DMS 273 (cell line): Measurements from ENCODE around the gene HDAC5.
"Not testable (repeated sequence)": the region's sequence is repeated elsewhere in the genome, so short reads cannot be mapped to it uniquely, and the experiment has no call there.

ENCODE experiments used
- DNase-seq: peaks from one replicate; lab custom pipeline; 2025; ENCODE audit not compliant: unreplicated experiment; lab: John Stamatoyannopoulos, UW

HDAC5 gene

DNA sequence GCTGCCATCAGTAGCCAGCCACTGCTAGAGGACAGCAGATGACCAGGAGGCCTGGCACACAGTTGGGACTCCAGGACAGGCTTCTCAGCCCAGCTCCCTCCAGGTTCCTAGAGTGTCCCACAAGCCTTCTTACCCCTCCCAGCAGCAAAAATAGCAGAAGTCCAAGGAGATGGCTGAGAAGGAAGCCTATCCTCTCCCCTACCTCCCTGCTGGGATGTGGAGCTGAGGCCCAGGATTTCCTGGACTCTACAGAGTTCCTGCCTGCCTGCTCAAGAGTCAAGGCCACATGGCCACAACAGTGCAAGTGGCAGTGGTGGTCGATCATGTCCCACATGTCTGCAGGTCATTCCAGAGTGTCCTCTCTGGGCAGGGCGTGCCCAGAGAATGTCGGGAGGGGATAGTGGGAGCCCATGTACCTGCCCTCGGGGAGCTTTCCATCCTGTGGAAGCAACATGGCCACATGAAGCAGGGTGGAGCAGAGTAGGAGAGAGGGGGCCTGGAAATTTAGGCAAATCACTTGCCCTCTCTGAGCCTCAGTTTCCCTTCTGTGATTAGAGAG, 10.6 kb upstream of the HDAC5 start:
- no peak for DNase-seq

DNA sequence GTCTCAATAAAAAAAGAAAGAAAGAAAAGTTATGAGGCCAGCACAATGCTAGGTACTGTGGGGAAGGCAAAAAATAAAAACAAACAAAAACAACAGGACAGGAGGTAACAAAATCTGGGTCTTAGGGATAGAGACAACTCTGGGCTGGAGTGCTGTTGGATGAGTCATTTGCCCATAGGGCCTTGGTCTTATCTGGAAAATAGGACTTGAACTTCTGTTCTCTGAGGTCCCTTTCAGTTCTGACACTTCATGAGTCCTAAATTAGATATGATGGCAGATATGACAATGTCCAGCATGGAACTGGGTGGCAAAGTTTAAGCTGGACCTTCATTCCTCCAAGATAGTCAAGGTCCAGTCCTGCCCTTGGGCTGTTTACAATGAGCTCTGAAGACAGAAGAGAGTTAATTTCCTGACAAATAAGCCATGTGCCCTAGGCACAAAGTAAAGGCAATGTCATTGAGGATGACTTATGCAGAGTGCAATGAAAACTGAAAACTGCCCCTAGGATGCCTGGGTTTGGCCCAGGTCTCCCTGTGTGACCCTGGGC, 8.9 kb upstream of the HDAC5 start:
- DNase-seq: no peak

DNA sequence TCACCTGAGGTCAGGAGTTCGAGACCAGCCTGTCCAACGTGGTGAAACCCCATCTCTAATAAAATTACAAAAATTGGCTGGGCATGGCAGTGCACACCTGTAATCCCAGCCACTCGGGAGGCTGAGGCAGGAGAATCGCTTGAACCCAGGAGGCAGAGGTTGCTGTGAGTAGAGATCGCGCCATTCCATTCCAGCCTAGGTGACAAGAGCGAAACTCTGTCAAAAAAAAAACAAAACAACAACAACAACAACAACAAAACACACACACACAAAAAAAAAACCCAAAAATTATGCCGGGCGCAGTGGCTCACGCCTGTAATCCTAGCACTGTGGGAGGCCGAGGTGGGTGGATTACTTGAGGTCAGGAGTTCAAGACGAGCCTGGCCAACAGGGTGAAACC, 7.9 kb upstream of the HDAC5 start:
- DNase-seq: not testable (repeated sequence)

DNA sequence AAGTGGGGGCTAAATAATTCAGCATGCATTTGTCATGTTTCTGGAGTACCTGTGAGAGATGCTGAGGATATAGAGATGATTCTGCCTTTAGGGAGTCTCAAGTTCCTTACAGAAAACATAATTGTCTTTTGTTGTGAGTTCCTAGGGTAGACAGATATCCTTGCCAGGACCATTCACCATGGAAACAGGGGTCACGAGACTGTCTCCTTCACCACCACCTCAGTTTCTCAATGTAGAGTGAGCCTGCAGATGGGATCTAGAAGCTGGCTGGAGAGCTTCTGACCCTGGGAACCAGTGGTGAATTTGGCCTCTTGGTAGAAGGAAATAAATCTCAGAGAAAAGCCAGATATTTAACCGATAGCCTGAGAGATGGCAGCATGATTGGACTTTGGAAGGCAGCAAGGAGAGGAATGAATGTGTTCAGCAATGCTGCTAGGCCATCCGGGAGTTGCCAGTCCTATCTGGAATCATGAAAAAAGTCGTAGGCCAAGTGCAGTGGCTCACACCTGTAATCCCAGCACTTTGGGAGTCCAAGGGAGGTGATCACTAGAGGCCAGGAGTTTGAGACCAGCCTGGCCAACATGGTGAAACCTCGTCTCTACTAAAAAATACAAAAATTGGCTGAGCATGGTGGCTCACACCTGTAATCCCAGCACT, 7.4 kb upstream of the HDAC5 start:
- DNase-seq: no peak

DNA sequence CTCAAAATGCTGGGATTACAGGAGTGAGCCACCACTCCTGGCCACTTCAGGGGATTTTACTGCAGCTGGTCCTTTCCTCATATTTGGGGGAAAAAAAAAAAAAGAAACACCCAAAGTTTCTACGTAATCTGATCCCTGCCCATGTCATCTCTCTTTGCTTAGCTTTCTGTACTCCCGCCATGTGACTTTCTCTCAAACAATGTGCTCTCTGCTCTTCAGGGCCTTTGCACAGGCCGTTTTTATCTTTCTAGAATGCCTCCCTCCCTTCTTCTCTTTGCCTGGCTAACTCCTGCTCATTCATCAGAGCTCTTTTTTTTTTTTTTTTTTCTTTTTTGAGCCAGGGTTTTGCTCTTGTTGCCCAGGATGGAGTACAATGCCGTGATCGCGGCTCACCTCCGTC, 4.9 kb upstream of the HDAC5 start:
- no peak for DNase-seq

DNA sequence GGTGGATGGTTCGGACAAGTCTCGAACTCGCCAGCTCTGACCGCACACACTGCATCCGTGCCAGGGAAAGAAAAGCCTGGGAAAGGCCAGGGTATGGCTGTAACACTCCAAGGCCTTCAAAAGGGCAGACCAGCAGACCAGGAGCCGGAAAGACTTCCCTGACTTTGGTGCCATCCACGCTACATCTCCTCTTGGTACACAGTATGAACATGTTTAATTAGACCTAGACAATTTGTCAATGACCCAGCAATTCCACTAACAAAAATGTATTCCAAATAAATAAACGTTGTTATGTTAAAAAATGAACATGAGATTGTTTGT, 637 bp upstream of the HDAC5 start:
- no peak for DNase-seq

DNA sequence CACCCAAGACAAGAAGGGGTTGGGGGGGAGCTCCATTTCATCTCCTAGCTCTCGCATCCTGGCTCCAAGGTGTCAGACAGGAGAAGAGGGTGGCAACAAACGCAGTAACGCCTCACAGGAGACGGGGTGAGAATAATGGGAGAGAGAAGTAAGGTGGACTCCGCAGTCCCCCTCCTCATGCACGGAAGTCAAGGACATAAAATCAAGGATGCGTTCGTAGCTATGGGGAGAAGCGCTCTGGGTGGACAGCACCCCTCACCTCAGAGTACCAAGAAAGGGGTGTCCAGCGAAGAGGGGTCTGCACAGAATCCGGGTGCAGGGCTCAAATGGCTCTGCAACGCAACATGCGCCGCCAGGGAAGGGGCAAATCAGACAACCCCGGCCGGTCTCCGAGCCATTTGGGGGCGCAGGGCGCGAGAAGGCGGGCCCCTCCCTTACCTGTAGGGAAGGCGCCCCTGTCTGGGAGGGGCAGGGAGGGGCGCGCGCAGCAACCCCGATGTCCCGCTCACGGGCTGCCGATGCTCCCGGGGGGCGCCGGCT, 555 bp downstream of the HDAC5 start:
- DNase-seq: peak; percentile 41

DNA sequence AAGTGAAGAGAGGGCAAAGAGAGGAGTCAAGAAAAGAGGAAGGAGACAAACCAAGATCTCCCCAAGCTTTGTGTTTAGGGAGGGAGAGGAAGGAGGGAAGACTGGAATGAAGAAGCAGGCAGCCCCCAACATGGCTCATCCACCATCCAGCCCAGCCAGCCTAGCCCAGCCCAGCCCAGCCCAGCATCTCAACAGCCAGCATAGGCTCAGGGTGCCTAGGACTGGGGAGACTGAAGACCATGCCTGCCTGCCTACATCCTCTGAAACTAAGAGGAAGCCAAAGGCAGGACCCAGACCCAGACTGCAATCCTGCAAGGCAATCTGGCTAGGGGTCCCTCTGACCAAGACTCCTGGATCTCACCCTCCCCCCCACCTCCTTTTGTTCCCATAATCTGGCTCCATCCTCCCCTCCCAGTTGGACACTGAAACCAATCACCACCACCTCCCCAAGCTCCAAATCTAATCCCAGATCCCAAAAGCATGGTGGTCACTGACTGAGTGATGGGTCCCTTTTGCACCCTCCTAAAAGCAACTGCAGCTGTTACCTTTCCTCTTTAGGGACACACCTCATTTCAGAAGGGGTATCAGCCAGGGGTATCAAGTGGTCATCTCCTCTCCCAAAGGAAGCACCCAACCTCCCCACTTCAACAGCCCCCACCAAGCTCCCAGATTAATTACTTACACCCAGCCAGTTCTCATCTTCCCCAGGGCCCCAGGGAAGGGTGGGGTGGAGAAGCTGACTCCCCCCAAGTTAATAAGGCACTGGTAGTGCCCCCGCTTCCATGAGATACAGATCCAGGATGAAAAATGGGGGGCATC, 1.2 kb downstream of the HDAC5 start:
- DNase-seq: no peak

DNA sequence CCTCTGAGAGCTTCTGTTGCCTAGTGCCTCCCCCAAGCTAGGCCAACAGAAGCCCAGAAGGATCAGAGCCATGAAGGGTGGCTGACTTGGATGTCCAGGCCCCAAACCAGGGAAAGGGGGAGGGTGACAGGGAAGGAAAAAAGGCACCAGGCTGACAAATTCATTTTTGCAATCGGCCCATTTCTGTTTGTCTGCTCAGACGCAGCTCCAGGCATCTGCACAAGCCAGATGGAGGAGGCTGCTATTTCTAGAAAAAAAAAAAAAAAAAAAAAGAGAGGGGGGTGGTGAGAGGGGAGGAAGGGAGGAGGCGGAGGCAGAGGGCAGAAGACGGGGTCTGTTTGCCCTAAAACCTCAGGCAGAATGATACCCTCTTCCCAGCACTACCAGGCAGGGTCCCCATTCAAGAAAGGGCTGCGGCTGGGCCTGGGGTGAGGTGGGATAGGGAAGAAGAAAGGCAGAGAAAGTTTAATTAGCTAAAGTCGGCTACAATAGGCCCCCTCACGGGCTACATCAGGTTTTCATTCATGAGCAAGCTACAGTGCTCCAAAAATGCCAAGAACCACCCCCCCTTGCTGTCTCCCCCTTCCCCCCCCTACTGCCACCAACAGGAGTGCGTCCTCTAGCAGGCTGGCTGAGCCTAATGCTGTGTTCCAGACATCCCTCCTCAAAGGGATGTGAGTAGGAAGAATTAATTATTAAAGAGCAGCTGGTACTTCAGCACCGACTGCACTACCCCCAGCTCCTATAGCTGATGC, 2.4 kb downstream of the HDAC5 start:
- DNase-seq: peak; percentile 75

DNA sequence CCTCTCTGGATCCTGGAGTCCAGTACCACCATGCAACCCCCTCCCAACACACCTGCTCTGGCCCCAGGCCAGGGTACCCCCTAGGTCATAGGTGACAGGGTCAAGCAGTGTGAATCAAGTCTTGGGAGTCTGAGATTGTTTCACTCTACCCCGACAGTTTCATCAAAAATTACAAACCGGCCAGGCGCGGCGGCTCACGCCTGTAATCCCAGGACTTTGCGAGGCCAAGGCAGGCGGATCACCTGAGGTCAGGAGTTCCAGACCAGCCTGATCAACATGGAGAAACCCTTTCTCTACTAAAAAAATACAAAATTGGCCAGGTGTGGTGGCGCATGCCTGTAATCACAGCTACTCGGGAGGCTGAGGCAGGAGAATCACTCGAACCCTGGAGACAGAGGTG, 3.2 kb downstream of the HDAC5 start:
- not testable (repeated sequence) for DNase-seq

DNA sequence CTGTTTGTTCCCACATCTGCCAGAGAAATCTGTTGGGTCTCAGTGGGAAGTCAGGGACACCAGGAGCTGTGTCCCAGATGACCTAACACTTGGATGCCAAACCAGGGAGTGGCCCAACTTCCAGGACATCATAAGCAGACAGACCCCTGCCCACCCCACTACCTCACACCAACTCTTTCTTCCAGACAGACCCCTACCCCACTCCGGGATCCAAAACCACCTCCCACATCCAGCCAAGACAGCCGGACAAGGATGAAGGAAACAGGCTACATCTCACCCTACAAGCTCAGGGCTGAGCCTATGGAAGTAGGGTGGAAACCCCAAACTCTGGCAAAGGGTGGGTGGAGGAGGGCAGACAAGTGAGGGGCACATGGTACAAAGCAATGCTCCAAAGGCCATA, 3.6 kb downstream of the HDAC5 start:
- DNase-seq: no peak

DNA sequence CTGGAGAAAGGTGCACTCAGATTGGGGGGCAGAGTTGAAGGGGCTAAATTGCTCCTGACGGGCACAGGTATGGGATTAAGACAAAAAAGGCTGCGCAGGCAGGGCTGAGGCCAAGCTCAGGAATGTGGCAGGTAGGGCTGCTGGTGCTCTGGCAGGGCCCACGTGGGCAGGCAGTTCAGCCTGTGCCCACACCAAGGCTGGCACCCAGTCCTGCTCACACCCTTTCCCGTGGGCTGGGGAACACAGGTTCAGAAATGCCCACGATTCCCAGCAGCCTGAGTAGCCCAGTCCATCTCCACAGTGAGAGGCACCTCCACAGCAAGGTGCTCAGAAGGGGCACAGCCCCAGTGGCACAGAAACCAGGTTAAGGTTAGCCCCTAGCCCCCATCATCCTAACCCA, 4.4 kb downstream of the HDAC5 start:
- no peak for DNase-seq

DNA sequence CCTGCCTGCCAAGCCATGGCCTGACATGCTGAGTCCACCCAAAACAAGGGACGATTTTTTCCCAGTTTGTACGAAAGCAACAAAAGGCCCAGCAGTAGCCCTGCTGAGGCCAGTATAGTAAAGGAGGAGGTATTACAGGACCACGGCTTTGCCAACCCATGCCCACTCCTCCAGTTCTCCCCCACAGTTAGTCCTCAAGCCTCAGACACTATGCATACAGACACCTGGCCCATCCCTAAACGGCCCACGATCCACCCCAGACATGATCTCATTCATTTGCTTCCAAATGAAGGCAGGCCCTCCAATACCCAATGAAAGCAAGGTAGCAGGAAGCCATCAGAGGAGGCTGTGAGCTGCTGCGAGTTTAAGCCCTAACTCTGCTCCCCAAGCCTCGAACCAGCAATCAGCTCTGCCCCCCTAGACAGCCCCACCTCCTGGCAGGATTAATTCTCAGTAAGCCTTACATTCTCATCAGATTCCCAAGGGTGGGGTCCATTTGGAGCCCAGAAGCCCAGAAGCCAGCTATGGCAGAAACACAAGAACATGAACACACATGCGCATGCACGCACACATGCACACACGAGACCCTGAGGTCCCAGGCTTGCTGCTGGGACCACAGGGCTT, 4.9 kb downstream of the HDAC5 start:
- no peak for DNase-seq

DNA sequence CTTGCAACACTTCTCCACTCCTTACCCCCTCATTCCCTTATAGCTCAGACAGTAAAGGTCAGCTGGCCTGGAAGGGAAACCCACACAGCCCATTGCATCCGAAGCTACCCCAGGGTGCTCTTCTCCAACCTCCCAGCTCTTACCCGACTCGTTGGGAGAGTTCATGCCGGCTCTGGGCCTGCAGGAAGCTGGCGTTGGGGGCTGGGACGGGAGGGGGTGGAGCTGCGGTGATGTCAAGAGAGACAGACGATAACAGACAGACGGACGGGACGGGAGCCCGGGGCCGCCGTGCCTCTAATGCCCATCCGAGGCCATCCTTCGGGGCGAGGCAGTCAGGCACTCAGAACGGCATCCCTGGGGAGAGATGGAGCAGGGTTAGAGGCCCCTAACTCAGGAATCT, 6.1 kb downstream of the HDAC5 start:
- no peak for DNase-seq

DNA sequence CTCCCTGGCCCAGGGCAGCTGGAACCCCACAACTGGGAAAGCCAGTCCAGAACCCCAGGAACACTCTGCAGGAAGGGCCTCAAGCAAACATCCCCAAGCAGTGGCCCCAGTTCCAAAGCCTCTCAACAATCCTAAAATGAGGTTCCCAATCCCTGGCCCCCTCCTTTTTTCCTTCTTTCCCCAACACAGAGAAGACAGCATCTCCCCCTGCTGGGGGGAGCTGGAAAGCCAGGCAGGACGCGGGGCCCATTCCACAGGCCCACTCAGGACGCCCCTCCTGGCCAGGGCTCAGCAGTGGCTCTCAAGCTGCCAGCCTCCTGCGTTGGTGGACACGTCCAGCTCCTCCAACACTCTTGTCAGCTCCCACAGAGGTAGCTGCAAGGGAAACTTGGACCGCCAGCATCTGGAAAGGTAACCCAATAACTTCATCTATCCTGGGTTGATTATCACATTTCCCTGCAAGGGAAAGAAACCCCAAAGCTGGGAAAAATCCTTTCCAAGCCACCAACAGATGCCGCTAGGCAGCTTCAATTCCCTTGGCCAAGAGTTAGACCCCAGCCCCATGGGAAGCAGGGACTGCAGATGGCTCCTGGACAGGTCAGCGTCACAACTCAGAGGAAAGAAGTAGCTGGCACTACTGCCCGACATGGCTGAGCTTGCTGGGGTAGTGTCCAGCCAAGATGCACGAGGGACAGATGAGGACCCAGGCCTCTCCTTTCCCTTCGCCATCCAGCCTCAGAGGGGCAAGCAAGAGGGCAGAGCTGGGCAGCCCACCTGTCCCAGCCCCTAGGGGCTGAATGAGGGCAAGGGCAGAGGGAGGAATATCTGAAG, 7.6 kb downstream of the HDAC5 start:
- peak; percentile 68 for DNase-seq

DNA sequence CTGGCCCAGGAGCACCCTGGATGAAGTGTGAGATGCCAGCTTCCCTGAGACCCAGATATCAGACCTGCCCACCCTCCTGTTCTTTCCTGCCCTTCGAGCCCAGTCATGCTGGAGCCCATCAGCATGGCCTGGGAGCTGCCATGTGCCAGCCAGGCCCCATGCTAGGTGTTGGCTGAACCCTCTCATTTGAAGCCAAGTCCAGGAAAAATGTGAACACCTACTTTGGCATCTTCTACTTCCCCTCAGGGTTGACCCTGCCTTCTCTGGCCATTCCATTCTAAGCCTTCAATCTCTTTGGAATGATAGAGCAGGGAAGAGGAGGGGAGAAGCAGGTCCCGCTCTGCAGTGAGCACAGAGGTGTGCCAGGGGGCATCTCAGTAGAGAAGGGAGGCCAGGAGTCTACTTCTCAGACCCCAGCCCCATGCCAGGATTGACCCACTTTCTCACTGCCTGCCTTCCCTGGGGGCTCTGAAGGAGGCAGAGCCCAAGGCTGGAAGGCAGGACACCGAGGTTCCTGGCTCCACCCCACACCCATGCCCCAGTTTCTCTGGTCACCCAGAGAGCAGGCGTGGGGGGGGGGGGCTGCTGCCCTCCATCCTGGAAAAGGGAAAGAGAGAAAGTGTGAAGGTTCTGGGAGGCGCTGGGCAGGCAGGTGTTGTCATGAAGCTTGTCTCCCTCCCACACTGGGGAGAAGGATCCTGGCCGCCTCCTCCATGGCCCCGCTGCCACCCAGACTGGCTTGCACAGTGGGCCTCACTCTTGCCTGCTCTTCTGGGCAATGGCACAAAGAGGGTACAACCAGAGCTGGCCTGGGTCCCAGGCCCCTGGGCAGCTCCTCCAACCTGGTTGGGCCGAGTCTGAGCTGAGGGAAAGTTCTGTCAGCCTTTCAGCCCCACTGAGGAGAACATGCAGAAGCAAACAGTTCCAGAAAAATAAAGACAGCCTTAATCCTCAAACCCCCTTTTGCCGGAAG, 9.3 kb downstream of the HDAC5 start:
- no peak for DNase-seq

DNA sequence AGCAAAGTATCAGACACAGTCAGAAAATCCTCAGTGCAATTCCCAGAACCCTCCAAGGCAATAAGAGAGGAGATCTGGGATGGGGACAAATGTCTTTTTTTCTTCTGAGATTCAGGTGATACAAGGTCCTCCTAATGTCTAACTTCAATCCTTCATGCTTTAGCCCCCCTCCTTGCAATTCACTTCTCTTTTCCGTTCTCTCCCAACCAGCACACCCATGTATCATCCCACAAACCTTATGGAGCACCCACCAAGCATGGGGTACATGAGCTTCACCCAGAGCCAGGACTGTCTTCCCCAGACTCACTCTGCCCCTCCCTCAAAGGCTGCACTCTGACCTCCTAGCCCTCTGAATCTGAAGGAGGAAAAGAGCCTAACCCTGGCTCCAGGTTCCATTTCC, 10.1 kb downstream of the HDAC5 start:
- no peak for DNase-seq
